Hematopoietic multipotent progenitor cell treated with erythropoietin and hydrocortisone succinate and interleukin-3 and kit ligand, for 8 days (in vitro differentiated cells): ENCODE data around the gene P4HA2.
A peak's percentile ranks its signal among the peaks of the same experiment; 100 is the strongest.

Experiments used
- DNase-seq: peaks from one replicate; pipeline ENCODE4 v3.0.0-alpha.2; 2015

The P4HA2 gene

GRCh38 chr5:132227485-132228240, at the start of gene P4HA2:
TSS of gene P4HA2 (minus strand) at chr5:132227853. CDS start at chr5:132218626, 9,227 bp downstream.
- peak; percentile 48 for DNase-seq

DNA sequence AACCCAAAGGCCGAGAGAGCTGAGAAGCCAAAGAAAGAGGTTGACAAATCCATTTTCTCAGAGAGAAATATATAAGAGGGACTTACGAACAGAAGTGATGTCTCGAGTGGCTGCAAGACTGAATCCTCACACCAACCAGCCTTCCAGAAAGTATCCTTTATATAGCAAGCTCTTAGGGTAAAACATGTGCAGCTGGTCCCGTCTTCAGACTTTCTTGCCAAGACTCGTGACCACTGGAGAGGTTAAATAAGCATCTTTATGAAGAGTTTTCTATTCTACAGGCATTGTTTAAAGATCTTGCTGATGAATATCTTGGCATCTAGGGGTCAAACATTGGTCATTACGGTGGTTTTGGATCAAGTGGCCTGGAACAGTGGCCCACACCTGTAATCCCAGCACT, 49.6 kb upstream of the P4HA2 start:
- no peak for DNase-seq

- DNase-seq: no peak
Observed at GRCh38 chr5:132275367-132276220, 47.9 kb upstream of the P4HA2 start.

DNA sequence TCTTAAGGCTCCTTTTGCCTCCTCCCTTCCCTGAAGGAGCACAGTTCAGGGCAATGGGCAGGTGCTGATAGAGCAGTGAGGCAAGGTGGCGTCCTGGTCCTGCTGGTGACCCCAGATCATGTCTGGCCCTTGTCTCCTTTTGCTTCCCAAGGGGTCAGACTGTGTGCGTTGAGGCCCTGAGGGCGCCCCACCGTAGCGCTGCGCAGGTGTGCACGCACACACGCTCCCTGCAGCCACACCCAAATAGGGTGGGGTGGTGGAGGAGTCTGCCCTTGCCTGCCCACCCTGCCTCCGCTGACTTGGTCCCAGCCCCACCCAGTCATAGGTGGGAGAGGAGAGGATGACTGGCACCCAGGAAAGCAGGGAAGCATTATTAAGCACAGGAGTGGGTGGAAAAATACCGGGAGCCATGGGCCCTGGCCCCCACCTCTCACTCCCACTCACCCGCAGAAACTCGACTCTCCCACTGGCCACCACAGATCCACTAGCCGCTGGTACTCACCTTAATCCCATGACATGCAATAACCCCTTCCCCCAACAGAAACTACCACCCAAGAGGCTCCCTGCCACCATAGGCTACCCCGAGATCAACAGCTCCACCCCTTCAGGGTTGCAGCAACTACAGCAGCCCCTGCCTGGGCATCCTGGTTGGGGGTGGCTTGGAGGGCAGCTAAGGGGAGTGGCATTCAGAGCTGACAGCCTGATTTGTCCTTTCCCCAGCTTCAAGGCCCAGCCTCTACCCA, 46.6 kb upstream of the P4HA2 start:
- no peak for DNase-seq

DNA sequence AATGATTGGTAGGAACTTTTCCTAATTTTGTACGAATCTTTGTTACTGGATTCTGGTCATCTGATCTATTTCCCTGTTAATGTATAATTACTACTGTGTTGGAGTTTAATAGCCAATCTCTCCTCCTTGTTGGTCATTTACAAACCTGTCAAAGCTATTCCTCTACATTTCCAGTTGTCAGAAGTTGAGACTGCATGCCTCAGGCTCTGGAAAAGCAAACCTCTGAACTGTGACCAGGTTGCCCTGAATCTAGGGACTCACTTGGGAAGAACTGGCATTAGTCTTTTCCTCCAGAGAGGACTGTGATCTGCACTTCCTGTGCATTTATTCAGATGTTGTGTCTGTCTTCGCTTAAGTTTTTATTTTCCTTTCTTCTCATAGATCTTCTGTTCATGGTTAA, 46.0 kb upstream of the P4HA2 start:
- no peak for DNase-seq

GRCh38 chr5:132272311-132273210, 44.9 kb upstream of the P4HA2 start:
- peak; percentile 81 for DNase-seq

DNA sequence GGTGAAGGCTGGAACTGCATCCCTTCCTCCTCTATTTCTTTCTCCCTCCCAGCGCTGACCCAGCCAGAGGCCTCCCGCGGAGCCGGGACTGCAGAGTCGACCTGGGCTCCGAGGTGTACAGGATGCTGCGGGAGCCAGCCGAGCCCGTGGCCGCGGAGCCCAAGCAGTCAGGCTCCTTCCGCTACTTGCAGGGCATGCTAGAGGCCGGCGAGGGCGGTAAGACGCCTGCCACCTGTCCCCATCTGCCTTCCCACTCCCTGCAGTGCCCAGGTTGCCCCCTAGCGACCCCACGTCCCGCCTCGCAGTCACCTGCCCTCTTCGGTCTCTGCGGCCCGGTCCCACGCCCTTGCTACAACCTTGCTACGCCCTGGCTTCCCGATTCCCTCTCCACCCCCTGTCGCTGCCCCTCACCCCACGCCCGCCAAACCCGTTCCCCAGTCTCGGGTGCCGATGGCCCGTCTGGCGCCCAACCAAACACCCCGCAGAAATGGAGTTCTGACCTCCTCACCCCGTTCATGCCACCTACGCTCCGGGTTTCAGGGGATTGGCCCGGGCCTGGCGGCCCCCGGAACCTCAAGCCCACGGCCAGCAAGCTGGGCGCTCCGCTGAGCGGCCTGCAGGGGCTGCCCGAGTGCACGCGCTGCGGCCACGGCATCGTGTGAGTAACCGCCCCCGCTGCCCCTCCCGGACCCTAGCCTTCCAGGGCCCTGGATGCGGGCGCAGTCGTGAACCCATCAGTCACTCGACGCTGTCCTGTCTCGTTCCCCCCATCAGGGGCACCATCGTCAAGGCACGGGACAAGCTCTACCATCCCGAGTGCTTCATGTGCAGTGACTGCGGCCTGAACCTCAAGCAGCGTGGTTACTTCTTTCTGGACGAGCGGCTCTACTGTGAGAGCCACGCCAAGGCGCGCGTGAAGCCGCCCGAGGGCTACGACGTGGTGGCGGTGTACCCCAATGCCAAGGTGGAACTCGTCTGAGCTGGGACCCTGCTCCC, 43.9 kb upstream of the P4HA2 start:
- DNase-seq: no peak

GRCh38 chr5:132270706-132271105, 43.1 kb upstream of the P4HA2 start:
- DNase-seq: no peak

DNA sequence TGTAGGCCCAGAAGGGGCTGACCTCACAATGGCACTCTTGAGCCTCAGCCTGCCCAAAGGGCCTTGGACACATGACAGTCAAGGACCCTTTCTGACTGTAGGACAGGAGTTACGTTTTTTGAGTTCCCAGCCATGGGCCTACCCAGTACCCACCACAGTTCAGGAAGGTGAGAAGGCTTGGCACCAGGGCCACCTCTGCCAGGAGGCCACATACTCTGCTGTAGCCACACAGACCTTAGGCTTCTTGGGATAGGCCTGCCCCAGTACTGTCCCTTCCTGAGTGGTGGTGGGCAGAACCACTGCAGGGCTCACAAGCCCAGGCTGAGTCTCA, 42.6 kb upstream of the P4HA2 start:
- no peak for DNase-seq

GRCh38 chr5:132269635-132270334, 42.1 kb upstream of the P4HA2 start:
- DNase-seq: no peak

GRCh38 chr5:132268769-132269551, 41.3 kb upstream of the P4HA2 start:
- no peak for DNase-seq

DNA sequence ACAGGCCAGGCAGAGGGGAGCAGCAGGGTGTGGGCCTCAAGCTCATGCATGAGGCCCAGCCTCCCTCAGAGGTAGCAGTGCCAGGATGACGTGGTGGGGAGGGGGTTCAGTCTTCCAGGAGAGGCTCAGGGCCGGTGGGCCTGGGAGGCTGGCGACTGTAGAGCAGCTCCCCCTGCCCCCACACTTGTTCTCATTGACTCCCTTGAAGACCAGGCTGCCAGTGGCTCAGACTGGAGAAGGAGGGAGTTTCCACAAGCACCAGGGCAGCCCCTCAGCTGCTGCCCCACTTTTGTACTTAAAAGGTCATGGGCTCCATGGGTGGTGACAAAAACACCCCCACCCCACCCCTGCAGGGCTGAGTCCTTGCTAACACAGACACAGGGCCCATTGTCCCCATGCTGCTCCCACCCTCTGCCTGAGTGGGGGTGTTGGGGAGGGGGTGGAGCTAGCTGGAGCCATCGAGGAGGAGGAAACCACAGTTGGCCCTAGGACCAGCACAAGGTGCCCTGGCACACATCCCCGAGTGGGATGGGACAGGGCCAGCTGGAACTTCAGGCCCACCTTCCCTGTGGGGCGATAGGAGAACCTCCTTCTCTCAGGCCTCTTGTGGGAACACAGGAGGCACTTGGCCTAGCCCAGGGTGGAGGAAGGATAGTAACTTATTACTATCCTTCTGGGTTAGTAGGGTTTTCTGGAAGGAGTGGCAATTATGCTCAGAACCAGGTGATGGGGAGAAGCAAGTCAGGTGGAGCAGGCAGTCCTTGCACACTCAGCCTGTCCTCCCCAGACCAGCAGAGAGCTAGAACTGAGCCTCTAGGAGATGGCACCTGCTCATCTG, 40.5 kb upstream of the P4HA2 start:
- DNase-seq: no peak

DNA sequence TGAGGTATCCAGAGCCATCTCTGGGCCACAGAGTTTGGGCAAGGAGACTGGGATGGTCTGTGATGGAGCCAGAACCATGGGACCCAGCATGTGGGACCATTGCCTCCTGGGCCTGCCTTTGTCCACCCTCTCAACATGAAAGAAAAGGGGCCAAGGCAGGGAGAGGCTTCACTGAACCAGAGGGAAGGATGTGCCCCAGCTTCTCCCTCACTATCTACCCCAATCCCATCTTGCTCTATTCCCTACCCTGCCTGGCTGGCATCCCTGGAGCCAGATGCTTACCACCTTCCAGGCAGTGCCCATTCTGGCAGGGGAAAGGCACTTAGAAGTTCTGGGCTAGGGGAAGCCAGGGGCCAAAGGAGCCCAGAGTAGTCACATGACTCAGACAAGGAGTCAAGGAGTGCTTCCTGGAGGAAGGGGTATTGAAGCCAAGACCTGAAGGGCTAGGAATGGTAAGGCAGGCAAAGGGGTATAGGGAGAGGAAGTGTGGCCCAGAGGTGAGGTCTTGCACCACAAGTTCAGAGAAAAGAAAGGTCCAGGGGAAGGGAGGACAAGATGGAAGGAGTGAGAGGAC, 39.6 kb upstream of the P4HA2 start:
- no peak for DNase-seq

DNA sequence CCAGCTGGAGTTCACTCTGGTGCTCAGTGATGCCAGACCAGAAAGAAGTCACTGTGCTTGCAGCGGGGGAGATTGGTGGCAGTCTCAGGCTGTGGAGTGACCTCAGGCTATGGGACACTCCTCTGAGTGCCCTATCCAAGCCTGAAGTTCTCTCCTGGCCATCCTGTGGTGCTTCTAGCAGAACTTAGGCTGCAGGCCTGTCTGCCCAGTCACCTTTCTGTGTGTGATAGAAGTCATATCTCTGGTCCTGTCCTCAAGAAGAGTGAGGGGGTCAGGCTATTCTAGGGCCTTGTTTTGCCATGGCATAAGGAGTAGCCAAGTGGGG, 39.1 kb upstream of the P4HA2 start:
- DNase-seq: no peak

DNA sequence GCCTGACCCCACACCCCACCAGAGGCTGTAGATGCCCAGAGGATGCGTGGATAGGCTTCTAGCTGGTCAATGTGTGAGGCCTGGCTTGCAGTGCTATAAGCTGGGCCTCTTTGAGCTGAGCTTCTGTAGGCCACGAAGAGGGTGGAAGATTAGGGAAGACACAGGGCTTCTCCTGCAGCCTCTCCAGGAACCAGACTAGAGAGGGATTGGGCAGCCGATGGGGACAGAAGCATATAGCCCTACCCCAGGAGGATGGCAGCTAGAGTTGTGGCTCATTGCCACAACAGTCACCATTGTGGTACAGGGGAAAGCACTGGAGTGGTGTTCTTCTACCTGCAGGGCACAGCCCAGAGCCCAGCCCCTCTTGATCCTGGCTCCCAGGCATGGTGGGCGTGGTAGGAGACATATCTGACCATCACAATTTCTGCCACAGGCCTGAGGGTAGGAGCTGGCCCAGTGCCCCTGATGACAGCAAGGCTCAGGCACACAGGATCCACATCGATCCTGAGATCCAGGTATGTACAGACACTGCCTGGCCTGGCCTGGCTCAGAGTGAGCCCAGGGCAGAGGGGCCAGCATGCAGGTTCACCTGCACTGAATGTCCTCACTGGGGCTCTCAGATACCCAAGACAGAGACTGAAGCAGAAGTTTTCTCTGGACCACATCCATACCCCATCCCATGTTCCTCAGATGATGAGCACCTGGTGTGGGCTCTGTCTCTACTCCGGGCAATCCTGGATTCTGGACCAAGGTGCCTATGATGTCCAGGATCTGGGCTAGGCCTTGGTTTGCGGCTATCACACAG, 38.6 kb upstream of the P4HA2 start:
- DNase-seq: no peak

- DNase-seq: no peak
Observed at GRCh38 chr5:132265336-132266030, 37.8 kb upstream of the P4HA2 start.
